HAP-1 (cell line): ENCODE data around the gene ZNF775.

ENCODE experiments used
- DNase-seq, 2 experiments: peaks; one replicate each; pipeline ENCODE4 v3.0.0-alpha.2; 2016 to 2020; ENCODE audit warnings: low spot score in 2 of 2
- H3K27me3 ChIP-seq: fragments of 250-450 bp; sonication (Bioruptor Pico); 2 replicates; pipeline ENCODE4 v1.5.1; 2020; ENCODE audit warnings: low read depth, mild to moderate bottlenecking, moderate library complexity
- H3K36me3 ChIP-seq: fragments of 250-450 bp; sonication (Bioruptor Pico); replicated peaks from 2 replicates; pipeline ENCODE4 v1.5.1; 2020; ENCODE audit warnings: mild to moderate bottlenecking
- H3K4me1 ChIP-seq: fragments of 250-450 bp; sonication (Bioruptor Pico); 2 replicates; pipeline ENCODE4 v1.5.1; 2020; ENCODE audit warnings: mild to moderate bottlenecking
- H3K4me3 ChIP-seq: fragments of 250-450 bp; sonication (Bioruptor Pico); 2 replicates; pipeline ENCODE4 v1.5.1; 2020; ENCODE audit warnings: mild to moderate bottlenecking, moderate library complexity
- H3K9me3 ChIP-seq: fragments of 250-450 bp; sonication (Bioruptor Pico); 2 replicates; pipeline ENCODE4 v1.5.1; 2020; ENCODE audit warnings: mild to moderate bottlenecking, moderate library complexity
- in situ Hi-C: fragments of 300-500 bp; cut with MboI; formaldehyde crosslinking; loops from 3 replicates; pipeline ENCODE4 v1.14.3; 2020; ENCODE audit warnings: low sequenced_read_pairs, inconsistent platforms, mixed read lengths

Gene ZNF775

DNA sequence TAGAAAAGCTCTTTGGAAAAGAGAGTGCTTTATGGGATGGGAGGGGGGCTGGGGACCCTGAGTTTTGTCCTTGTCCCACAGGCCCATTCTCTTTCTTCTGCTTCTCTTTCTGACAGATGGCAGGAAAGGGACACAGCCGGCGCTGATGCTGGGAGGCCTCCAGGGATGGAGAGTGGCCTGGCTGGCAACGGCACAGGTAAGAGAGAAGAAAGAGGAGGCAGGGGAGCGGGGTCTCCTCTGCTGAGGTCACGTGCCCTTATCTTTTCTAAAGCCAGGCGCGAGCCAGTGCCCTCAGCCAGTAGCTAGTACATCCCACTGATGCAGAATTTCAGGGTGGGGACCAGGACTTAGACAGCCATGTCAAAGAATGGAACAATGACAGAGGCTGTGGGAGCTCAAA is 9.2 kb downstream of the ZNF775 start:
- H3K27me3 ChIP-seq, result no peaks in the 10 kb centered on the region
- H3K4me3 ChIP-seq, result no peak overlapping the region
- H3K4me1 ChIP-seq, result peaks cover 9% of the 10 kb centered on the region
- H3K36me3 ChIP-seq, result no peaks in the 10 kb centered on the region
- no peak for DNase-seq
- in situ Hi-C loops, result no loop called here
- H3K9me3 ChIP-seq, result no peaks in the 10 kb centered on the region

DNA sequence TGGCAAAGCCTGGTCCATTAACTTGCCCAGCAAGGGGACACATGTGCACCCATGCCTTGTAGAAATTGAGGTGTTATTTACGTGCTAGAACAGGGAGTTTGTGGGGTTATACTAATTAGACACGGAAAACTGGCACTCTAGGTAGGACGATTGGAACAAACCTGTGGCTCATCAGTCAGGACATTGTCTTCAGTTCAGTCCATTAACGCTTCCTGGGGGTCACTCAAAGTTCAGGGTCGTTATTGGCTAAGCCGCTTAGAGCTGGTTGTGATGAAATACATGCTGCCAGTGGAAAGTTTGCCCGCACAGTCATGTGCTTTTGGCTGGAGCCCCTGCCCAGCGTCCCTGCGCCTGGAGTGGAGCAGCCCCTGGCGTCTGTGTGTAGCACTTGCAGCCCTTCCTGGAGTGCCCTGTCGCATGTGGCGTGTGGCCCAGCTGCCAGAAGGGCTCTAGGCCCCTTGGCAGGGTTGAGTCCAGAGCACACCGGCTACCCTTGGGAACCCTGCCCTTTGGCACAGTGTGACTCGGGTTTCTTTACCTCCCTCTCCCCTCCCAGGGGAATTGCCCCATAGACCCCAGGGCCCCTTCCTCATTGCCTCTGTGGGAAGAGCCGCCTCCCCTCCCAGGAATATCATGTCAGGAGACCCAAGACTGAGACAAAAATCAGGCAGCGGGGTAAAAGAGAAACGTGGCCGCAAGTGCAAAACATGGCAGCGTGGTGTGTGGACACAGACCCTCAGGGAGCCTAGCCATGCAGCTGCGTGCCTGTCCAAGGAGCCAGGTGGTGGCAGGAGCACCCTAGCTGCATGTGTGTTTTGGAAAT is 9.8 kb downstream of the ZNF775 start:
- H3K9me3 ChIP-seq, result no peaks in the 10 kb centered on the region
- no peak overlapping the region for H3K4me3 ChIP-seq
- peaks cover 6% of the 10 kb centered on the region for H3K4me1 ChIP-seq
- H3K27me3 ChIP-seq, result no peaks in the 10 kb centered on the region
- no peak for DNase-seq
- in situ Hi-C loops, result no loop called here
- no peaks in the 10 kb centered on the region for H3K36me3 ChIP-seq

DNA sequence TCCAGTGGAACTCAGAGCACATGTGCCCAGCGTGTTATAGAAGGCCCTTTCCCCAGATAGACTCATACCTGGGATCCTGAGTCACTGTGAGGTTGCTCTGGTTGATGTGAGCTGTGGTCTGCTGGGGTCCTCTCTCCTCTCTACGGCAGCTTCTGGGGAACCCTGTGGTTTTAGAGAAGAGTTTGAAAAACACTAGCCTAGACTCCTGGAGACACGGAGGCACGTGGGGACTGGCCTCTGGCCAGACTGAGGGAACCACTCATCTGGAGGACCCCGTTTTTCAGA is 10.3 kb downstream of the ZNF775 start:
- Histone ChIP-seq H3K36me3 (no peaks in the 10 kb centered on the region), H3K4me1 (peaks cover under 1% of the 10 kb centered on the region), H3K9me3 (no peaks in the 10 kb centered on the region), H3K27me3 (no peaks in the 10 kb centered on the region), H3K4me3 (no peak overlapping the region)
- no peak for DNase-seq
- in situ Hi-C loops, result no loop called here

DNA sequence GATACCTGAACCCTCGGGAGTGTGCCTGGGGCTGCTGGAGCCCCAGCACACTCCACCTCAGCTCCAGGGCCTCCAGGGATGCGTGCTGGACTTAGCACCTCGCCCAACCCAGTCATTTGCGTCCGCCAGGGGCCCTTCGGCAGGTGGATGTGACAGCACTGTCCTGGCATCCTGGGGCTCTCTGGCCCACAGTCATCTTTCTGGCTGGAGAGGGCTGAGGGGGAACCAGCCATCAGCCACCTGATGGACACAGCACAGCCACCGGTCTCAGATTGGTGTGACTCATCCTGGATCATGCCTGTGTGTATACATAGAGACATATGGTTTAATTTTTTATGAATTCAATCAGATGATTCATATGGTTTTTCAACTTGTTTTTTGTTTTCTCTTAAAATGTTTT is 11.1 kb downstream of the ZNF775 start:
- Histone ChIP-seq H3K4me3 (no peak overlapping the region), H3K4me1 (no peaks in the 10 kb centered on the region; the same call in 1 of the 2 replicates)
- in situ Hi-C loops, result no loop called here

DNA sequence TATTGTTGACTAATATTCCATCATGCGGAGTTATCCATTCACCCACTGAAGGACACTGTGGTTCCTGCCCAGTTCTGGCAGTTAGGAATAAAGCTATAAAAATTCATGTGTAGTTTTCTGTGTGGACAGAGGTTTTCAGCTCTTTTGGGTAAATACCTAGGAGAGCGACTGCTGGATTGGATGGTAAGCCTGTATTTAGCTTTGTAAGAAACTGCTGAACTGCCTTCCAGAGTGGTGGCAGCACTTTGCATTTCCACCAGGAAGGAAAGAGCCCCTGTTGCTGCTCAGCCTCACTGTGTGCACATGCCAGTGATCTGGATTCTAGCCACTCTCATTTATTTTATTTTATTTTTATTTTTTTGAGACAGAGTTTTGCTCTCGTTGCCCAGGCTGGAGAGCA is 14.2 kb downstream of the ZNF775 start:
- no peaks in the 10 kb centered on the region for H3K9me3 ChIP-seq
- H3K27me3 ChIP-seq, result no peaks in the 10 kb centered on the region
- H3K36me3 ChIP-seq, result no peaks in the 10 kb centered on the region
- no peaks in the 10 kb centered on the region; the same call in 1 of the 2 replicates for H3K4me1 ChIP-seq
- no peak for DNase-seq
- in situ Hi-C loops, result no loop called here
- no peak overlapping the region for H3K4me3 ChIP-seq

More for the DNA sequence above, 11.1 kb downstream of the ZNF775 start:
- Histone ChIP-seq H3K9me3 (no peaks in the 10 kb centered on the region), H3K36me3 (no peaks in the 10 kb centered on the region), H3K27me3 (no peaks in the 10 kb centered on the region)
- DNase-seq, result no peak

DNA sequence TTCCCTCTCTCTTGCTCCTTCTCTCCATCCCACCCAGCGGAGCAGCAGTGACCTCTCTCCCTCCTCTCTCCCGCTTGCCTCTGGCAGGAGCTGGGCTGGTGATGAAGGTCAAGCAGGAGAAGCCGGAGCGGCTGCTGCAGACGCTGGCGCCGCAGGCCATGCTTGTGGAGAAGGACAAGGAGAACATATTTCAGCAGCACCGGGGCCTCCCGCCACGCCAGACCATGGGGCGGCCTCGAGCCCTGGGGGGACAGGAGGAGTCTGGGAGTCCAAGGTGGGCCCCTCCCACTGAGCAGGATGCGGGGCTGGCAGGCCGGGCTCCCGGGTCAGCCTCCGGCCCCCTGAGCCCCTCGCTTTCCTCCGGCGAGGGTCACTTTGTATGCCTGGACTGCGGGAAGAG is 17.3 kb downstream of the ZNF775 start:
- in situ Hi-C loops, result no loop called here
- DNase-seq, result no peak

DNA sequence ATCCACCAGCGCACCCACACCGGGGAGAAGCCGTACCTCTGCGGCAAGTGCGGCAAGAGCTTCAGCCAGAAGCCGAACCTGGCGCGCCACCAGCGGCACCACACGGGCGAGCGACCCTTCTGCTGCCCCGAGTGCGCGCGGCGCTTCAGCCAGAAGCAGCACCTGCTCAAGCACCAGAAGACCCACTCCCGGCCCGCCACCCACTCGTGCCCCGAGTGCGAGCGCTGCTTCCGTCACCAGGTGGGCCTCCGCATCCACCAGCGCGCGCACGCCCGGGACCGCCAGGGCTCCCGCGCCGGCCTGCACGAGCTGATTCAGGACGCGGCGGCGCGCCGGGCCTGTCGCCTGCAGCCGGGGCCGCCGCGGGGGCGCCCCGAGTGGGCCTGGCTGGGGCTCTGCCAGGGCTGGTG is 17.7 kb downstream of the ZNF775 start:
- no peaks in the 10 kb centered on the region; the same call in 1 of the 2 replicates for H3K4me1 ChIP-seq
- DNase-seq, result no peak
- in situ Hi-C loops, result no loop called here

More for the DNA sequence above, 17.3 kb downstream of the ZNF775 start:
- Histone ChIP-seq H3K27me3 (no peaks in the 10 kb centered on the region), H3K9me3 (no peaks in the 10 kb centered on the region), H3K4me1 (no peaks in the 10 kb centered on the region; the same call in 1 of the 2 replicates), H3K4me3 (no peak overlapping the region), H3K36me3 (no peaks in the 10 kb centered on the region)

DNA sequence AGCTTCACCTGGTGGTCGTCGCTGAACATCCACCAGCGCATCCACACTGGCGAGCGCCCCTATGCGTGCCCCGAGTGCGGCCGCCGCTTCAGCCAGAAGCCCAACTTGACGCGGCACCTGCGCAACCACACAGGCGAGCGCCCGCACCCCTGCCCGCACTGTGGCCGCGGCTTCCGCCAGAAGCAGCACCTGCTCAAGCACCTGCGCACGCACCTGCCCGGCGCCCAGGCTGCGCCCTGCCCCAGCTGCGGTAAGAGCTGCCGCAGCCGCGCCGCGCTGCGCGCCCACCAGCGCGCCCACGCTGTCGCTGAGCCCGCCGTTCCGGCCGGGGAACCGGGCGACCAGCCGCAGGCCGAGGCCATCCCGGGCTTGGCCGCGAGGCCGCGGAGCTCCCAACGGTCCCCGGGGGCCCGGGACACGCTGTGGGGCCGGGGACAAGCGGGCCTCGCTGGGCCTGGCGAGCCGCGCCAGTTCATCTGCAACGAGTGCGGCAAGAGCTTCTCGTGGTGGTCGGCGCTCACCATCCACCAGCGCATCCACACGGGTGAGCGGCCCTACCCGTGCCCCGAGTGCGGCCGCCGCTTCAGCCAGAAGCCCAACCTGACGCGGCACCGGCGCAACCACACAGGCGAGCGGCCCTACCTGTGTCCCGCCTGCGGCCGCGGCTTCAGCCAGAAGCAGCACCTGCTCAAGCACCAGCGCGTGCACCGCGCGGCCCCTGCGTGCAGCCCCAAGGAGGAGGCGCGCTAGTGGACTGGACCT is 18.4 kb downstream of the ZNF775 start:
- DNase-seq, result no peak
- no peaks in the 10 kb centered on the region for H3K9me3 ChIP-seq
- no peak overlapping the region for H3K4me3 ChIP-seq
- H3K27me3 ChIP-seq, result no peaks in the 10 kb centered on the region
- no peaks in the 10 kb centered on the region for H3K36me3 ChIP-seq
- H3K4me1 ChIP-seq, result no peaks in the 10 kb centered on the region
- in situ Hi-C loops, result no loop called here

More for the DNA sequence above, 17.7 kb downstream of the ZNF775 start:
- Histone ChIP-seq H3K4me3 (no peak overlapping the region), H3K27me3 (no peaks in the 10 kb centered on the region), H3K36me3 (no peaks in the 10 kb centered on the region), H3K9me3 (no peaks in the 10 kb centered on the region)

DNA sequence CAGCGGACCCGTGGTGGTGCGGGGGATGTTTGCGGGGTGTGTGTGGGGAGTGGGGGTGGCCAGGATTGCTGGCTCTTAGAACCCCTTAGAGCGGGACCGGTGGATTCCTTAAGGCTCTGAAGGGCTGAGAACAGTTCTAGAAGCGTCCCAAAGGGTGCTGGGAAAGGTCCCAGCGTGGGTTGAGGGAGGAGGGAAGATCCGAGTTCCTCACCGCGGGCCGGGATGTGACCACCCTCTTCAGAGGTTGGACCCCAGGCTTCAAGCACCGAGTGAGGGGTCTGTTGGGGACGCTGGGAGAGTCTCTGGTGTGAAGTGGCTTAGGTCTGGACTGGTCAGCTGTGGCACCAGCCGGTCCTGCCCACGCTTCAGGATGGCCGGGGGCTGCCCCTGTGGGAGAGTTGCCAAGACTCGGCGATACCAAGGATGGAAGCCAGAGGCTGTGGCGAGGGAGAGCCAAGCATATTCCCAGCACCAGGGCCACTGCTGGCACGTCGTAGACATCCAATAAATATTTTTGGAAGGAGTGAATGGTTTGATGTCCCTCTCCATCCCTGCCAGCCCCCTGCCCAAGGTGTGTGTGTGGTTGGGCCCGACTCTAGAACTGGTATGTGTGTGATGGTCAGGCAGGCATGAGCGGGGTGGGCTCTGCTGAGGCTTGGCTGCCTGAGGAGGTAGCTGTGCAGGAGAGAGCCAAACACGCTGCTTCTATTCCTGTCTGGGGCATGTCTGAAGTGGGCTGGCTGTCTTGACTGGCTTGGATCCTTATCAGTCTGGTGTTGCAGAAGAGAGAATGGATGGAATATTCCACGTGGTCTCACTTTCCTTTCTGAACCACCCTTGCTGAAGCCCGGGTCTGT is 19.2 kb downstream of the ZNF775 start:
- in situ Hi-C loops, result no loop called here

DNA sequence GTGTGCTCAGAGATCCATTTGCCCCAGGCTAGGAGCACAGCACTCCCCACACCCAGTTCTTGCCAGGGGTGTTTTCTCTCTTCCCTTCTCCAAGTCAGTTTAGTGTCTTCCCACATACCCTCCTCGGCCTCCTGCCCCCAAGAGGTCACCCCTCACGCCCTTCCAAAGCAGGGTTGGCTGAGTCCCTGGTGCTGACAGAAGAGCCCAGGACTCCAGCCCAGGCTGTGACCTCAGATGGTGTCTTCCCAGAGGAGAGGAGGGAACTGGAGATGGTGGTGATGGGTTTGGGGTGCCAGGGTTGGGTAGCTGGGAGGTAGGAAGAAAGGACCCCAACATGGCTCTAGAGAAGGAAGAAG is 19.8 kb downstream of the ZNF775 start:
- in situ Hi-C loops, result no loop called here
- Histone ChIP-seq H3K9me3 (no peaks in the 10 kb centered on the region), H3K4me3 (no peak overlapping the region), H3K4me1 (peaks cover 2% of the 10 kb centered on the region), H3K36me3 (no peaks in the 10 kb centered on the region), H3K27me3 (no peaks in the 10 kb centered on the region)
- DNase-seq, result no peak

More for the DNA sequence above, 19.2 kb downstream of the ZNF775 start:
- H3K9me3 ChIP-seq, result no peaks in the 10 kb centered on the region
- no peak for DNase-seq
- H3K27me3 ChIP-seq, result no peaks in the 10 kb centered on the region
- H3K4me3 ChIP-seq, result no peak overlapping the region
- H3K4me1 ChIP-seq, result no peaks in the 10 kb centered on the region
- no peaks in the 10 kb centered on the region for H3K36me3 ChIP-seq

DNA sequence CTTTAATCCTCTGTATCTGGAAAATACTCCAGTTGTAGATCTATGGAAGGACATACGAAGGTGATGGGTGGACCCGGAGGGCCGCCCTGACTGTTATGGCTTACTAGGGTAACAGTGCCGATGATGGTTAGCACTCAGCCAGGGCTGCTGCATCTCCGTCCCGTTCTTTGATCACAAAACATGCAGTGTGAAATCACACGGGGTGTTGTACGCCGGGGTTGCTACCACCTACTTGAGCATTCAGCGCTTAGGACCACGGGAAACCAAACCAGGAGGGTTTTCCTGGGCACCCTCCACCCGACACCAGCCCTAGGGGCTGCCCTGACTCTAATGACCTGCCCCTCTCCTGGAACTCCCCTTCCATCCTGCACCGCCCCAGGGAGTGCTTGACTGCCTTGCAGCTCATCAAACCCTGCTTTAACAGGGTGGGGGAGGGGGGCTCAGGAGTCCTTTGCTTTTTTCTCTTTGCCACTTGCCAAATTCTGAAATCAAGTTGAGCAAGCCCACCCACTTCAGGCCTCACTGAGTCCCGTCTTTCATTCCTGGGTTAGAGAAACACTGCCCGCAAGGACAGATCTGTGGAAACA is 20.4 kb downstream of the ZNF775 start:
- Histone ChIP-seq H3K9me3 (no peaks in the 10 kb centered on the region), H3K4me3 (no peak overlapping the region), H3K36me3 (no peaks in the 10 kb centered on the region), H3K27me3 (no peaks in the 10 kb centered on the region), H3K4me1 (peaks cover 8% of the 10 kb centered on the region)
- DNase-seq, result no peak
- in situ Hi-C loops, result loop anchor here (25.0 kb wide), 1 partner anchor 112 kb away; no protein-coding TSS in a partner anchor

DNA sequence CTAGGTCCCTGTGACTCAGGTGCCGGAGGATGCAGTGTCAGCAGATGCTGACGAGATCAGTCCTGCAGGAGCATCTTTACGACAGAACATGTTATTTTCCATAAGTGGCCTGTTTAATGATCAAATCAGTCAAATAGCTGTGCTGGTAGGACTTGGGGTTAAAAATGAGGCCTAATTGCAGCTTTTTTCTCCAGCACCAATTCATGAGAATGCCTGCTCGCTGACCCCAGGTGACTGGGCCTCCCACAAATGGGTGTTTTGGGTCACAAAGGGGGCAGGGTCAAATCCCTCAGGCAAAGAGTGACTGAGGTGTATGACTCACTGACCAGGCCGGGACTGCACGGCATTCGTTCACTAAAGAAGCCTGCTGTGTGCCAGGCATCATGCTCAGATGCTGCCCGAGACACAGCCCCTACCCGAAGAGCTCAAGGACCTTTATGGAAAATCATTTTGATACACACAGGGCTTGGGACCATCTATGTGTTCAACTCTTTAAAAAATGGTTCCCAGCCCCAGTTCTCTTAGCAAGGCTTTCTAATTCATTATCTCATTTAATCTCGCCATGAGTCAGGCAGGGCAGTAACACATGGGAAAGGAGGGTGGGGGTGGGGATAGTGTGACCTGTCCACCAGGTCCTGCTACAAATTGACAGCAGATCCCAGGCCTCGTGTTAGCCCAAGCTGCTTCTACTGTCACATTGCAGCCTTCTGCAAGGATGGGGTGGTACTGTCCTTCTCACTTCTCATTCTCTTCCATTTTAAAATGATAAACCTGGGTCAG is 21.1 kb downstream of the ZNF775 start:
- Histone ChIP-seq H3K36me3 (no peaks in the 10 kb centered on the region), H3K4me1 (peaks cover 11% of the 10 kb centered on the region), H3K9me3 (no peaks in the 10 kb centered on the region), H3K4me3 (no peak overlapping the region), H3K27me3 (no peaks in the 10 kb centered on the region)
- in situ Hi-C loops, result loop anchor here (25.0 kb wide), 1 partner anchor 113 kb away; no protein-coding TSS in a partner anchor
- DNase-seq, result no peak
